Neural cell (in vitro differentiated cells): ENCODE measurements around the gene ACP7. TPM values are rescaled to one million over a fixed set of nuclear protein-coding genes. Genes with fewer than 3 reads are reported as not detected.

Experiments used
- H2AFZ ChIP-seq: fragments of 200-600, 300-800 bp; sonication (generic), shearing (Covaris generic); 2 replicates; pipeline ENCODE4 v1.6.0; 2014; ENCODE audit warnings: low read depth, mild to moderate bottlenecking, antibody characterized with exemption, low read length, moderate library complexity
- H3F3A ChIP-seq: fragments of 200-600 bp; shearing (Covaris generic); 2 replicates; pipeline ENCODE4 v1.6.1; 2016; ENCODE audit warnings: mild to moderate bottlenecking, moderate library complexity, mixed read lengths, antibody characterized with exemption, low read length; ENCODE audit not compliant: insufficient read depth, poor library complexity, severe bottlenecking
- H3K27ac ChIP-seq: fragments of 200-600, 300-800 bp; sonication (generic), shearing (Covaris generic); 2 replicates; pipeline ENCODE4 v1.5.1; 2014; ENCODE audit warnings: mild to moderate bottlenecking, low read length, moderate library complexity
- H3K27me3 ChIP-seq: fragments of 300-800, 200-600 bp; sonication (generic), shearing (Covaris generic); 2 replicates; pipeline ENCODE4 v1.6.0; 2014; ENCODE audit warnings: mild to moderate bottlenecking, low read depth, low read length, moderate library complexity; ENCODE audit not compliant: insufficient read depth
- H3K36me3 ChIP-seq: fragments of 300-800, 200-600 bp; sonication (generic), shearing (Covaris generic); 2 replicates; pipeline ENCODE4 v1.5.1; 2014; ENCODE audit warnings: mild to moderate bottlenecking, antibody characterized with exemption, low read length, moderate library complexity; ENCODE audit not compliant: insufficient read depth
- H3K4me2 ChIP-seq: fragments of 300-800, 200-600 bp; sonication (generic), shearing (Covaris generic); 2 replicates; pipeline ENCODE4 v1.6.0; 2014; ENCODE audit warnings: mild to moderate bottlenecking, low read length
- H3K4me3 ChIP-seq: fragments of 300-800, 200-600 bp; sonication (generic), shearing (Covaris generic); 2 replicates; pipeline ENCODE4 v1.5.1; 2014; ENCODE audit warnings: mild to moderate bottlenecking, low read length, moderate library complexity
- H3K79me2 ChIP-seq: fragments of 200-600 bp; shearing (Covaris generic); replicated peaks from 2 replicates; pipeline ENCODE4 v1.6.0; 2014; ENCODE audit warnings: mild to moderate bottlenecking, low read length, moderate library complexity; ENCODE audit not compliant: insufficient read depth
- H3K9ac ChIP-seq: fragments of 300-800, 200-600 bp; sonication (generic), shearing (Covaris generic); 2 replicates; pipeline ENCODE4 v1.6.1; 2016; ENCODE audit warnings: mild to moderate bottlenecking, low read length, mixed read lengths
- H3K9me2 ChIP-seq: fragments of 200-600 bp; shearing (Covaris generic); 2 replicates; pipeline ENCODE4 v1.6.1; 2016; ENCODE audit warnings: mild to moderate bottlenecking, low read length, mixed read lengths; ENCODE audit not compliant: insufficient read depth
- H3K9me3 ChIP-seq: fragments of 200-600, 300-800 bp; sonication (generic), shearing (Covaris generic); 2 replicates; pipeline ENCODE4 v1.6.1; 2016; ENCODE audit warnings: mild to moderate bottlenecking, mixed run types, low read length, moderate library complexity, mixed read lengths
- H4K20me1 ChIP-seq: fragments of 200-600 bp; shearing (Covaris generic); 2 replicates; pipeline ENCODE4 v1.6.1; 2016; ENCODE audit warnings: mild to moderate bottlenecking, mixed run types; ENCODE audit not compliant: insufficient read depth
- CTCF ChIP-seq: fragments of 450-650 bp; IDR thresholded peaks from 2 replicates; pipeline ENCODE4 v1.5.1; 2014; ENCODE audit warnings: antibody characterized with exemption, mild to moderate bottlenecking, moderate library complexity; ENCODE audit not compliant: poor library complexity, severe bottlenecking
- EP300 ChIP-seq: fragments of 450-650 bp; conservative IDR thresholded peaks from 2 replicates; pipeline ENCODE4 v1.6.1; 2014; ENCODE audit warnings: antibody characterized with exemption, mild to moderate bottlenecking, moderate library complexity; ENCODE audit not compliant: poor library complexity, severe bottlenecking
- EZH2 ChIP-seq: fragments of 200-600, 300-800 bp; shearing (Covaris generic), sonication (generic); IDR thresholded peaks from 2 replicates; pipeline ENCODE4 v1.6.1; 2014; ENCODE audit warnings: antibody characterized with exemption, low read length, borderline replicate concordance, mild to moderate bottlenecking; ENCODE audit not compliant: insufficient read depth, poor library complexity, severe bottlenecking
- MXI1 ChIP-seq: fragments of 450-650 bp; conservative IDR thresholded peaks from 2 replicates; pipeline ENCODE4 v1.6.1; 2014; ENCODE audit warnings: antibody characterized with exemption, mild to moderate bottlenecking; ENCODE audit not compliant: poor library complexity, severe bottlenecking
- POLR2AphosphoS5 ChIP-seq: IDR thresholded peaks from 2 replicates; pipeline ENCODE4 v1.6.1; 2012
- RAD21 ChIP-seq: fragments of 450-650 bp; conservative IDR thresholded peaks from 2 replicates; pipeline ENCODE4 v1.6.1; 2014; ENCODE audit warnings: antibody characterized with exemption, mild to moderate bottlenecking, moderate library complexity
- REST ChIP-seq: IDR thresholded peaks from 2 replicates; pipeline ENCODE4 v1.6.1; 2012; ENCODE audit warnings: borderline replicate concordance
- SMC3 ChIP-seq: fragments of 450-650 bp; conservative IDR thresholded peaks from 2 replicates; pipeline ENCODE4 v1.6.1; 2014; ENCODE audit warnings: antibody characterized with exemption, mild to moderate bottlenecking, moderate library complexity; ENCODE audit not compliant: poor library complexity
- TAF1 ChIP-seq: IDR thresholded peaks from 2 replicates; pipeline ENCODE4 v1.6.1; 2012; ENCODE audit warnings: low read depth
- polyA plus RNA-seq: library from polyadenylated mRNA; depleted of rRNA; stranded (reverse); fragments of >200 nt; gene quantifications from 2 replicates; pipeline ENCODE4 v1.2.3, GENCODE V29; 2014

The ACP7 gene
- polyA plus RNA-seq, 1 donor from 2014 or later: not detected

- H3K4me3 ChIP-seq: no peak overlapping the region
- H3K36me3 ChIP-seq: no peaks in the 10 kb centered on the region
- H4K20me1 ChIP-seq: no peaks in the 10 kb centered on the region
- no peak overlapping the region for H3K9ac ChIP-seq
- peaks cover 32% of the 10 kb centered on the region for H3K79me2 ChIP-seq
- H2AFZ ChIP-seq: no peak overlapping the region
- no peak overlapping the region for H3K4me2 ChIP-seq
- no peaks in the 10 kb centered on the region for H3K27me3 ChIP-seq
- TF ChIP-seq RAD21 (no peak), EP300 (no peak), EZH2 (no peak), TAF1 (no peak), POLR2AphosphoS5 (no peak), REST (no peak)
- H3K27ac ChIP-seq: no peak overlapping the region
- no peaks in the 10 kb centered on the region for H3F3A ChIP-seq
- no peaks in the 10 kb centered on the region for H3K9me2 ChIP-seq
- no peaks in the 10 kb centered on the region for H3K9me3 ChIP-seq
Observed at GRCh38 chr19:39129116-39129515, 44.9 kb downstream of the ACP7 start.

DNA sequence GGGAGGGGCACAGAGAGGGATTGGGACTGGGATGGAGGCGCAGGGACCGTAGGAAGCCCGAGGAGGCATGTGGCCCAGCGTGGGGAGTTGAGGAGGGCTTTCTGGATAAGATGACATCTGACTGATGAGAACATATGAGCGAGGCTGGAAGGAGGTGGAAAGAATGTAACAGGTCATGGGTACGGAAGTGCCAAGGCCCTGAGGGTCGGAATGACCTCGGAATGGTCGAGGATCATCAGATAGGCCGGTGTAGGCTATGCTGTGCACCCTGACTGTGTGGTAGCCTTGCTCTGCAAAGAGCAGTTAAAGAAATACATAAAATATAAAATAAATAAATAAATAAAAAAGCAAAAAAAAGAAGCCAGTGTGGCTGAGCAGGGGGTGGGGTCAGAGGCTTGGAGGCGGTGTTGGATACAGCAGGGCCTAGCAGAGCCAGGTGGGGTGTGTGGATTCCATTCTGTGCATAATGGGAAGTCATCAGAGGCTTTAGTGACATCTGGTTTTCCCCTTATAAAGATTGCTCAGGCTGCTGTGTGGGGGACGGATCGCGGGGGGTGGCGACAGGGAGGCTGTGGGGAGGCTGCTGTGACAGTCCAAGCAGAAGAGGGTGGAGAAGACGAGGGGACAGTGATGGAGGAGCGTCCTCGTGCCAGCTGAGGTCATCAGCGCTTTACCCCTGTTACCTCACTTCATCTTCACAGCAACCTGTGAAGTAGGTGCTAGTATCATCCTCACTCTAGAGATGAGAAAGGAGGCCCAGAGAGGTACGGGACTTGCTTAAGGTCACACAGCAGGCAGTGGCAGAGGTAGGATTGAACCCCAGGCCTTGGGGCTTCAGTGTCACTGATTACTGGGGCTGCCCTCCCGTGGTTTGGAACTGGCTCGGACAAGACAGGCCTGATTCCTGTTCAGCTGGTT lies 46.4 kb downstream of the ACP7 start:
- Histone ChIP-seq H3K27ac (no peak overlapping the region), H3K4me2 (no peak overlapping the region), H2AFZ (no peak overlapping the region), H3K9me3 (no peaks in the 10 kb centered on the region), H3K9me2 (no peaks in the 10 kb centered on the region), H4K20me1 (no peaks in the 10 kb centered on the region), H3F3A (no peaks in the 10 kb centered on the region), H3K36me3 (no peaks in the 10 kb centered on the region), H3K9ac (no peak overlapping the region), H3K4me3 (no peak overlapping the region), H3K27me3 (no peaks in the 10 kb centered on the region), H3K79me2 (peaks cover 30% of the 10 kb centered on the region)
- TF ChIP-seq MXI1 (no peak), TAF1 (no peak), RAD21 (no peak), SMC3 (no peak), EP300 (no peak), EZH2 (no peak), CTCF (no peak), REST (no peak), POLR2AphosphoS5 (no peak)
